ENCODE measurements around the gene CXCR2.

DNA sequence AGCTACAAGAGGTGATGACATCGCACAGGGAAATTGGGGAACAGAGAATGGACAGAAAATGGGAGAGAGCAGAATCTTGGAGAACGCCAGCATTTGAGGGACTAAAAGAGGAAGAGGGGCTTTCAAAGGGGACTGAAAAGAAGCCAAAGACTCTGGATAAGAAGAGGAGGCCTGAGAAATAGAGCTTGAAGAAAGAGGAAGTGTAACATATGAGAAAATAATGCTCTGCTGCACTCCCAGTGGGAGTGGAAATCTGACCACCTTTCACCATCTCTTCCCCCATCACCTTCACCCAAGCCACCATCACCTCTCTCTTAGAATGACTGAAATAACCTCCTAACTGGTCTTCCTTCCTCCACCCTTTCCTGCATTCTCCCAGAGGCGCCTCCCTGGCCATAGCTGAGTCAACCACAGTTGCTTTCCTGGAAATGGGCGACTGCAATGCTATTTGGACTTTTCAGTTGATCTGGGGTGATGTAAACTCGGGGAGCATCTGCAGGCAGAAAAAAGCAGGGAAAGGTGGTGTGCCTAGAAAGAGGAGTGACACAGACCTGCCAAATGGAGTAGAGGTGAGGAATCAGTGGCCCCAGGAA lies 24.1 kb downstream of the CXCR2 start:
- TF ChIP-seq, protein P1, sequence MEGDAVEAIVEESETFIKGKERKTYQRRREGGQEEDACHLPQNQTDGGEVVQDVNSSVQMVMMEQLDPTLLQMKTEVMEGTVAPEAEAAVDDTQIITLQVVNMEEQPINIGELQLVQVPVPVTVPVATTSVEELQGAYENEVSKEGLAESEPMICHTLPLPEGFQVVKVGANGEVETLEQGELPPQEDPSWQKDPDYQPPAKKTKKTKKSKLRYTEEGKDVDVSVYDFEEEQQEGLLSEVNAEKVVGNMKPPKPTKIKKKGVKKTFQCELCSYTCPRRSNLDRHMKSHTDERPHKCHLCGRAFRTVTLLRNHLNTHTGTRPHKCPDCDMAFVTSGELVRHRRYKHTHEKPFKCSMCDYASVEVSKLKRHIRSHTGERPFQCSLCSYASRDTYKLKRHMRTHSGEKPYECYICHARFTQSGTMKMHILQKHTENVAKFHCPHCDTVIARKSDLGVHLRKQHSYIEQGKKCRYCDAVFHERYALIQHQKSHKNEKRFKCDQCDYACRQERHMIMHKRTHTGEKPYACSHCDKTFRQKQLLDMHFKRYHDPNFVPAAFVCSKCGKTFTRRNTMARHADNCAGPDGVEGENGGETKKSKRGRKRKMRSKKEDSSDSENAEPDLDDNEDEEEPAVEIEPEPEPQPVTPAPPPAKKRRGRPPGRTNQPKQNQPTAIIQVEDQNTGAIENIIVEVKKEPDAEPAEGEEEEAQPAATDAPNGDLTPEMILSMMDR (conservative IDR thresholded peaks at IDR 0.05; ENCODE audit: low read length), result no peak
- no peak for TF ChIP-seq EZH2phosphoT487 (IDR thresholded peaks at IDR 0.05; ENCODE audit: borderline replicate concordance, low read depth, low read length)

All from OCI-LY7 (cell line).